Chondrocyte (in vitro differentiated cells): ENCODE results near the gene BDNF. TPM values are rescaled to one million over a fixed set of nuclear protein-coding genes. Genes with fewer than 3 reads are reported as not detected.

Source experiments
- DNase-seq: peaks from one replicate; pipeline ENCODE4 v3.0.0; 2021; ENCODE audit warnings: mixed read lengths, low spot score
- H3K27ac Mint-ChIP-seq: one replicate; pipeline ENCODE4 v1.8.0; 2021; ENCODE audit warnings: mild to moderate bottlenecking, moderate library complexity, mixed read lengths; ENCODE audit not compliant: unreplicated experiment
- H3K27me3 Mint-ChIP-seq: 2 replicates; pipeline ENCODE4 v1.8.0; 2021; ENCODE audit warnings: low read depth, mixed read lengths
- H3K36me3 Mint-ChIP-seq: 2 replicates; pipeline ENCODE4 v1.8.0; 2021; ENCODE audit warnings: low read depth, mixed read lengths
- H3K4me1 Mint-ChIP-seq: 2 replicates; pipeline ENCODE4 v1.8.0; 2021; ENCODE audit warnings: low read depth, mild to moderate bottlenecking, mixed read lengths
- H3K4me3 Mint-ChIP-seq: one replicate; pipeline ENCODE4 v1.8.0; 2021; ENCODE audit warnings: mild to moderate bottlenecking, moderate library complexity, mixed read lengths; ENCODE audit not compliant: unreplicated experiment
- H3K9me3 Mint-ChIP-seq: 2 replicates; pipeline ENCODE4 v1.8.0; 2021; ENCODE audit warnings: low read depth, mixed read lengths
- total RNA-seq: library from RNA; stranded (reverse); gene quantifications from 3 replicates; pipeline ENCODE4 v1.2.1, GENCODE V29; 2021
- TF ChIP-seq, protein P1 (sequence below): fragments of 200-600 bp; sonication (generic); IDR thresholded peaks from 2 replicates; pipeline ENCODE4 v1.5.0; 2021; ENCODE audit warnings: antibody characterized with exemption, mild to moderate bottlenecking, moderate library complexity

The BDNF gene
- total RNA-seq, 1 donor from 2014 or later, result 4.1 TPM

DNA sequence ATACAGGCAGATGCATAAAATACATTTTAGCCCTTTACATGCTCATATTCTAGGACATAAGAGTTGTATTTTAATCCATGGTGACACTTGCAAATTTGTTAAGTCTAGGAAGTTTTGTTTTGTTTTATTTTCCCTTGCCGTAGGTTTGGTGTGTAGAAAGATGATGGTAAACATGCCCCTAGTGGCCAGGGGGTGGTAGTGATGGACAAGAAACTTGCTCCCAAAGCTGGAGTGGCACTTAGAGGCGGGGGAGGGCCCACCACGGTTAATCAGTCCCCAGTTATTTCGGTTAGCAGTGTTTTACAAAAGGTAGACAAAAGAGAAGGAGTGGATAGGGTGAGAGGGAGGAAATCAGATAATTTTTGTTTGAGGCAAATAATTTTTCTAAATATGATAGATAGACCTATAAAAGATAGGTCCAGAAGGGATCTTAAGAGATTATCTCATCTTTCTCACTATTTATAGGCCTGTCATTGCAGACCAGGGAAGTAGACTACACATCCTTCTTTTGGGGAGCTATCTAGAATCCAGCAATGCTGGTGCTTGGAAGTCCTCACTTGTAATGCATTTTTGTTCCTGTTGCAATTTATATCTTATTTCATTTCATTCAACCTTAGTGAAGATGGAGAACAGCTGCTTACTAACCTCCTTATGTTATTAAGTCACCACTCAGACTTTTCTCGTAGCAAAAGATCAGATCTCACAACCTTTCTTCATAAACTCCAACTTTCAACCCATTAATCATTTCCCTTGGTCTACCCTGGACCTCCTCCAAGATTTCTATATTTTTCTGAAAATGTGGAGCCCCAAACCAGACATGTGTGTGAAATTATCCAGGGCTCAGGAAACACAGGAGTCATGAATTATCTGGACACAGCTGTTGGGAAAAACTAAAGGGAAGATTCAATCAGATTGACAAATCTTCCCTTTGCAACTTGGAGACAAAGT lies 5.9 kb upstream of the BDNF start:
- H3K9me3 Mint-ChIP-seq, result no peaks in the 10 kb centered on the region
- no peak overlapping the region for H3K4me3 Mint-ChIP-seq
- peaks cover 23% of the 10 kb centered on the region for H3K4me1 Mint-ChIP-seq
- TF ChIP-seq, protein P1, sequence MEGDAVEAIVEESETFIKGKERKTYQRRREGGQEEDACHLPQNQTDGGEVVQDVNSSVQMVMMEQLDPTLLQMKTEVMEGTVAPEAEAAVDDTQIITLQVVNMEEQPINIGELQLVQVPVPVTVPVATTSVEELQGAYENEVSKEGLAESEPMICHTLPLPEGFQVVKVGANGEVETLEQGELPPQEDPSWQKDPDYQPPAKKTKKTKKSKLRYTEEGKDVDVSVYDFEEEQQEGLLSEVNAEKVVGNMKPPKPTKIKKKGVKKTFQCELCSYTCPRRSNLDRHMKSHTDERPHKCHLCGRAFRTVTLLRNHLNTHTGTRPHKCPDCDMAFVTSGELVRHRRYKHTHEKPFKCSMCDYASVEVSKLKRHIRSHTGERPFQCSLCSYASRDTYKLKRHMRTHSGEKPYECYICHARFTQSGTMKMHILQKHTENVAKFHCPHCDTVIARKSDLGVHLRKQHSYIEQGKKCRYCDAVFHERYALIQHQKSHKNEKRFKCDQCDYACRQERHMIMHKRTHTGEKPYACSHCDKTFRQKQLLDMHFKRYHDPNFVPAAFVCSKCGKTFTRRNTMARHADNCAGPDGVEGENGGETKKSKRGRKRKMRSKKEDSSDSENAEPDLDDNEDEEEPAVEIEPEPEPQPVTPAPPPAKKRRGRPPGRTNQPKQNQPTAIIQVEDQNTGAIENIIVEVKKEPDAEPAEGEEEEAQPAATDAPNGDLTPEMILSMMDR, result peak; percentile 81
- H3K27ac Mint-ChIP-seq, result no peak overlapping the region
- DNase-seq, result no peak
- H3K36me3 Mint-ChIP-seq, result no peaks in the 10 kb centered on the region
- H3K27me3 Mint-ChIP-seq, result peaks cover 5% of the 10 kb centered on the region

DNA sequence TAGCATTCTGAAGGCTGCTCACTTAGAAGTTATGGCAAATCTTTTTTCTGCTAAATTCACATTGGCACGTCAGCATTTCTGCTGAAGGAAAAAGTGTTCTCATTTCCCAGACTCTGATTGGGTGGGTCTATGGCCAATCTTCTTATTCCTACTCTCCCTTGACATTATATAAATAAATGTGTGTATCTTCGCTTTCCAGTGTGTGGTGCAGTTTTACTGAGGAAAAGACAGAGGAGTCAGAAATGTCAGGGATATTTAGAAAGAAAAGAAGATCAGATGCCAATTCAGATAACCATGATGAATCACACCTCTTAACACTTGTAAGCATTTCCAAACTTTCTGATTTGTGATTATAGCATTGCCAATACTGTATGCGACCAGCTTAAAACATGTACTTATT lies 3.2 kb upstream of the BDNF start:
- H3K9me3 Mint-ChIP-seq, result no peaks in the 10 kb centered on the region
- no peak for DNase-seq

DNA sequence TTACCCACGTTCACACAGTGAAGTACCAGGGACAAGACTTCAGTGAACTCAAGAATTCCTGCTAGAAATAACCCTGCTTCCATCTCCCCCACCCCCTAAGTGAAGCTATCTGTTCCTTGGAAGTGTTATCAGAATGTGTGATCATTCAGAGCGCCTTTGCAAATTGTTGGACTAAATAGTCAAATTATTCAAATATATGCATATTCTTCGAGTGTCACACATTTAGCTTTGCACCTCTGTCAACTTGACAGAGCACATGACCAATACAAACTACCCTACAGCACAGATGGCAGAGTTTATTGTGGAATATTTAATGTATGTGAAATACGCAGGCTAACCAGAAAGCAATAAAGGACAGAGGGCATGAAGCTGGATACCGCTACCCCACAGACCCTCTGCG lies 2.6 kb upstream of the BDNF start:
- Mint-ChIP-seq H3K4me3 (no peak overlapping the region), H3K27me3 (no peaks in the 10 kb centered on the region), H3K36me3 (no peaks in the 10 kb centered on the region), H3K27ac (no peak overlapping the region), H3K9me3 (no peaks in the 10 kb centered on the region), H3K4me1 (peaks cover 42% of the 10 kb centered on the region)
- DNase-seq, result no peak
- TF ChIP-seq, protein P1, result no peak

More for the DNA sequence above, 3.2 kb upstream of the BDNF start:
- Mint-ChIP-seq H3K4me1 (peaks cover 36% of the 10 kb centered on the region), H3K27me3 (no peaks in the 10 kb centered on the region), H3K27ac (no peak overlapping the region), H3K36me3 (no peaks in the 10 kb centered on the region), H3K4me3 (no peak overlapping the region)
- TF ChIP-seq, protein P1, result peak; percentile 71

DNA sequence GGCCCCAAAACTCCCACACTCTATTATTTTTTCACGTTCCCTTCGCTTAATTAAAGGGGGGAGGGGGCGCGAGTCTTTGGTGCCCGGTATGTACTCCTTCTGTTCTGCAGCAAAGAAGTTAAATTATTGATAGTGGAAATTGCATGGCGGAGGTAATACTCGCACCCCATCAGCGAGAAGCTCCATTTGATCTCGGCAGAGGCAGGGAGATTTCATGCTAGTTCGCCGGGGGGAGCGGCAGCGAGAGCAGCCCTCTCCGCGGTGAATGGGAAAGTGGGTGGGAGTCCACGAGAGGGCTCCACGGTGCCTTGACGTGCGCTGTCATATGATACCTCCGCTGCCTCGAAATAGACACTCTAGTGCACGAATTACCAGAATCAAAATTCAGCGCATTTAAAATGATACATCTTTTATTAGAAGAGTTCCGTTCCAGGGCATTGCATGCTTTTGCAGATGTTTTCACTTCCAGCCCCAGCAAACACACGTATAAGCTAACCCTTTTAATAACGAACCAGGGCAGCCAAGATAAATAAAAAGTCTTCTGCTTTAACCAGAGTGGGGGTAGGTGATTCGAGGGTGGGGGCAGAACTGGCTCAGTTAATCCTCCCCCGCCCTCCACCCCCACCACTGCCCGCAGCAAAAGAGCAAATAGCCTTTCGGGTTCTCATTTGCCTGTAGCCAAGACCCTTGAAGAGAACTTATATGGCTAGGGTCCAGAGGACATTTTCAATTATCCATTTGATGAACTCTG lies 1.3 kb upstream of the BDNF start:
- Mint-ChIP-seq H3K27ac (peak overlapping the region; percentile 37), H3K27me3 (no peaks in the 10 kb centered on the region), H3K36me3 (no peaks in the 10 kb centered on the region), H3K9me3 (no peaks in the 10 kb centered on the region), H3K4me1 (peaks cover 54% of the 10 kb centered on the region), H3K4me3 (peak overlapping the region; percentile 92)
- TF ChIP-seq, protein P1, result peak; percentile 71
- no peak for DNase-seq

DNA sequence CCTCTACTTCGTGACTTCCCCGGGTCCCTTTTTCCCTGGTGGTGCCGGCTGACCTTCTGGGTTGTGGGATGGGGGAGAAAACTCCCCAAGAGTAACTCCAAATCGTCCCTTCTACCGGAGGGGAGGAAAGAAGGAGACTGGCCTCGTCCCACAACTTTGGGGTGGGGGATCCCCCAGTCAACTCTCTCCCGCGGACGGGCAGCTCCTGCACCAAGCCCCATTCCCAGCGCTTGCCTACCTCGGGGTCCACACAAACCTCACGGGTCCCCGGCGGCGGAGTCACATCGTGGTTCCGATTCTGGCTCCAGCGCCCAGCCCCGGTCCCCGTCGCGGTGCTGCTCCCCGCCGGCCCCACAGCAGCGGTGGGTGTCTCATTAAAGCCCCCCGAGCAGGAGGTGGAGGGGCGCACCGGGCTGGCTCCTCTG lies 317 bp downstream of the BDNF start:
- Mint-ChIP-seq H3K27me3 (no peaks in the 10 kb centered on the region), H3K4me1 (peaks cover 57% of the 10 kb centered on the region), H3K27ac (peak overlapping the region; percentile 58), H3K9me3 (no peaks in the 10 kb centered on the region), H3K36me3 (no peaks in the 10 kb centered on the region), H3K4me3 (peak overlapping the region; percentile 91)
- peak; percentile 89 for DNase-seq
- TF ChIP-seq, protein P1, result no peak
